Measurements from ENCODE around the gene GFRA4.

Gene GFRA4

DNA sequence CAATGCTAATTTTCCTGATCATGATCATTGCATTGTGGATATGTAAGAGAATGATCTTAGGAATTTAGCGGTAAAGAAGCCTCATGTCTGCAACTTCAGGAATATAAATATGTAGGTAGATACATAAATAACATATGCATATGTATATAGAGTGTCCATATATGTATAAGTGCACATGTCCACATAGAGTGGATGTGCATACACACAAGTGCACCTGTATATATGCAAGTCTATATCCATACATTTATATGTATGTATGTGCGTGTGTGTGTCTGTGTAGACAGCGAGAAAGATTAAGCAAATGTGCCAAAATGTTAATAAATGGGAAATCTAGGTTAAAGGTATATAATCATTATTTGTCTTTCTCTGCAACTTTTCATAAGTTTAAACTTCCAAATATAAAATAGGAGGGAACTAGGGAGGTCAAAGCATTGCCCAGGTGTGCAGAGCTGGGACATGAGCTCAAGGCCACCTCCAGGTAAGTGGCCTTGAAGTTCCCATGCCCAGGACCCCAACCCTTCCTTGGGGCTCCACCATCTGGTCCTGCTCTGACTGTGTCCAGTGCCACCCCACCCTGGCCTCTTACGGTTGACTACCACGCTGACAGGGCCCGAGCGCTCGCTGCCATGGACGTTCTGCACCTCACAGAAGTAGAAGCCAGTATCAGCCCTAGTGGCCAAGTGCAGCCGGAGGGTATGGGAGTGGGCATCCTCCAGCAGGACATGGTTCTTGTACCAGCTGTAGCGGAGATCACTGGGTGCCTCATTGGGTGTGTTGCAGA, 39.6 kb upstream of the GFRA4 start:
- no peaks in the 10 kb centered on the region for H3K4me1 ChIP-seq (ENCODE audit: control insufficient read depth in 1 of 2, insufficient read depth in 2 of 2, low read length in 2 of 2)
- H3K27ac ChIP-seq (ENCODE audit: low read length), result no peak overlapping the region
- no peak overlapping the region for H3K4me3 ChIP-seq (ENCODE audit: low read depth in 1 of 2, low read length in 2 of 2)
- H3K27me3 ChIP-seq (ENCODE audit: low read depth, low read length), result no peaks in the 10 kb centered on the region
- no peaks in the 10 kb centered on the region for H3K9me3 ChIP-seq (ENCODE audit: control insufficient read depth in 1 of 2, low read length in 2 of 2)
- no peaks in the 10 kb centered on the region for H3K36me3 ChIP-seq (ENCODE audit: control insufficient read depth in 1 of 2, insufficient read depth in 2 of 2, low read length in 2 of 2)

- Histone ChIP-seq H3K27me3 (ENCODE audit: low read depth, low read length) (no peaks in the 10 kb centered on the region), H3K9me3 (ENCODE audit: control insufficient read depth in 1 of 2, low read length in 2 of 2) (peaks cover 0 to 3% of the 10 kb centered on the region in 2 donors), H3K36me3 (ENCODE audit: control insufficient read depth in 1 of 2, insufficient read depth in 2 of 2, low read length in 2 of 2) (no peaks in the 10 kb centered on the region), H3K27ac (ENCODE audit: low read length) (no peak overlapping the region), H3K4me3 (ENCODE audit: low read depth in 1 of 2, low read length in 2 of 2) (no peak overlapping the region), H3K4me1 (ENCODE audit: control insufficient read depth in 1 of 2, insufficient read depth in 2 of 2, low read length in 2 of 2) (no peaks in the 10 kb centered on the region)
Observed at GRCh38 chr20:3701061-3701998, 38.1 kb upstream of the GFRA4 start.

GRCh38 chr20:3699037-3699436, 35.8 kb upstream of the GFRA4 start:
- Histone ChIP-seq H3K27ac (ENCODE audit: low read length) (no peak overlapping the region), H3K9me3 (ENCODE audit: control insufficient read depth in 1 of 2, low read length in 2 of 2) (peaks cover 0 to 5% of the 10 kb centered on the region in 2 donors), H3K4me1 (ENCODE audit: control insufficient read depth in 1 of 2, insufficient read depth in 2 of 2, low read length in 2 of 2) (no peaks in the 10 kb centered on the region), H3K36me3 (ENCODE audit: control insufficient read depth in 1 of 2, insufficient read depth in 2 of 2, low read length in 2 of 2) (no peaks in the 10 kb centered on the region), H3K27me3 (ENCODE audit: low read depth, low read length) (no peaks in the 10 kb centered on the region), H3K4me3 (ENCODE audit: low read depth in 1 of 2, low read length in 2 of 2) (no peak overlapping the region)

DNA sequence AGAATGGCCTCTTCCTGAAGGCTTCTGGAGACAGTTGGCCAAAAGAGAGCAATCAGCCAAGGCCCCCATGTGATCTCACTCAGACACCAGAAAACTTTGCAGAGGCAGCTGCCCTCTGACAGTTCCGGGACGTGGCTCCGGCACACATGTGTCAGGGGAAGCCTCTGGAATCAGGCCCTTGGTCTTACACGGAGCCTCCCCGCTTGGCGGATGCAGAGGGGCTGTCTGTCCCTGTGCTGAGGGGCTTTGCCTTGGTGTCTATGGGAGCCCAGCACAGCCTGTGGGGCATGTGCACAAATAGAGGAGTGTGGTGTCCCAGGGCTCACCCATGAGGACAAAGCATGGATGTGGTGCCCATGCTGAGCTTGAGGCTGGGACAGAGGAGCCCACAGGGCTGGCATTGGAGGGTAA, 35.4 kb upstream of the GFRA4 start:
- no peaks in the 10 kb centered on the region for H3K27me3 ChIP-seq (ENCODE audit: low read depth, low read length)
- H3K9me3 ChIP-seq (ENCODE audit: control insufficient read depth in 1 of 2, low read length in 2 of 2), result peaks cover 0 to 5% of the 10 kb centered on the region in 2 donors
- H3K4me1 ChIP-seq (ENCODE audit: control insufficient read depth in 1 of 2, insufficient read depth in 2 of 2, low read length in 2 of 2), result no peaks in the 10 kb centered on the region
- H3K4me3 ChIP-seq (ENCODE audit: low read depth in 1 of 2, low read length in 2 of 2), result no peak overlapping the region
- no peak overlapping the region for H3K27ac ChIP-seq (ENCODE audit: low read length)
- H3K36me3 ChIP-seq (ENCODE audit: control insufficient read depth in 1 of 2, insufficient read depth in 2 of 2, low read length in 2 of 2), result no peaks in the 10 kb centered on the region

GRCh38 chr20:3697588-3698305, 34.5 kb upstream of the GFRA4 start:
- H3K36me3 ChIP-seq (ENCODE audit: control insufficient read depth in 1 of 2, insufficient read depth in 2 of 2, low read length in 2 of 2), result no peaks in the 10 kb centered on the region
- no peak overlapping the region for H3K4me3 ChIP-seq (ENCODE audit: low read depth in 1 of 2, low read length in 2 of 2)
- H3K4me1 ChIP-seq (ENCODE audit: control insufficient read depth in 1 of 2, insufficient read depth in 2 of 2, low read length in 2 of 2), result no peaks in the 10 kb centered on the region
- H3K27me3 ChIP-seq (ENCODE audit: low read depth, low read length), result no peaks in the 10 kb centered on the region
- no peak overlapping the region for H3K27ac ChIP-seq (ENCODE audit: low read length)
- peaks cover 0 to 5% of the 10 kb centered on the region in 2 donors for H3K9me3 ChIP-seq (ENCODE audit: control insufficient read depth in 1 of 2, low read length in 2 of 2)

DNA sequence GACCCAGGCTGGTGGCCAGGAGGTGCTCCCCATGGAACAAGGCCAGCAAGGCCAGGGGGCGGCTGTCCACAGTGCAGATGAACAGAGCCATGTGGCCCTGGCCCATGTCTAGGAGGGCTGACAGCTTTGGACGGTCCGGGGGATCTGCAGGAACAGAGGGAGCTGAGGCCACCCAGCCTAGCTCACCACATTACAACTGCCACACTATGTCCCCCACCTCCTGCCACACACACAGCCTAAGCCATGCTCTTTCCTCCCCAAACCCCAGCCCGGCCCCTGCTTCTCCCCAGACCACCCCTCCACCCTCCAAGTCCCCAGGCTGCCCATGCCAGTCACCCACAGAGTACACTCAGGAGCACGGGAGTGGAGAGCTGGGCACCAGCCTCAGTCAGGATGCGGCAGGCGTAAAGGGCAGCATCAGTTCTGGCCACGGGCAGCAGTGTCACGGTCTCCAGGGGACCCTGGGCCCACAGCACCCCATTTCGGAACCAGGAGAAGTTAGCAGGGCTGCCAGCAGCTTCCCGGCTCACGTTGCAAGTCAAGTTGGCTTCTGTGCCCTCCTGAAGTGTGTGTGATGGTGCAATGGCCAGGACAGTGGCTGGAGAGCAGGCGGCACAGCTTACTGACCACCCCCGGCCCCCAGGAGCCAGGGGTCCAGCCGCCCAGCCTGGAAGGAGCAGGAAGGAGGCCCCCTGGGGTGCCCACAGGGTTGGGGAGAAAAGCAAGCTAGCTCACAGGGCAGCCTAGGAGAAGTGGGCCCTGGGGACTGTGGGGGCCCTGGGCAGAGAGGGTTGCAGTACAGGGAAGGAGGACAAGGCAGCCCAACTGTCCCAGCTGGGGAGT, 33.8 kb upstream of the GFRA4 start:
- Histone ChIP-seq H3K27me3 (ENCODE audit: low read depth, low read length) (no peaks in the 10 kb centered on the region), H3K4me3 (ENCODE audit: low read depth in 1 of 2, low read length in 2 of 2) (no peak overlapping the region), H3K4me1 (ENCODE audit: control insufficient read depth in 1 of 2, insufficient read depth in 2 of 2, low read length in 2 of 2) (no peaks in the 10 kb centered on the region), H3K27ac (ENCODE audit: low read length) (no peak overlapping the region), H3K9me3 (ENCODE audit: control insufficient read depth in 1 of 2, low read length in 2 of 2) (peaks cover 0 to 5% of the 10 kb centered on the region in 2 donors), H3K36me3 (ENCODE audit: control insufficient read depth in 1 of 2, insufficient read depth in 2 of 2, low read length in 2 of 2) (no peaks in the 10 kb centered on the region)

DNA sequence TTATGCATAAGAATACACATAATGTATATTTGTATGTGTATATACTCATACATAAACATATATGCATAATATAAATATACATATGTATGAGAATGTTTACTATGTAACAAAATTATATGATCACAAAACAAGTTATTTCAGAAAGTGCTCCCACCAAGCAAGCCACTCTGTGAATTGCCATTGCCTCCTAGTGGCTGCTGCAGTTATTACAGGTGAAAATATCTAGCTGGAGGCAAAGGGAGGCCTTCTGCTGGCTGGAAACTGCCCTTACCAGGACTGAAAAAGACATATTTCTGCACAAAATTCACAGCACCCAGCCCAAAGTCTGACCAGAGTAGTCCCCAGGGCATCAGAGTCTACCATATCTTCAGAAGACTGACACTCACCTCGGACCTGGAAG, 33.0 kb upstream of the GFRA4 start:
- no peaks in the 10 kb centered on the region for H3K4me1 ChIP-seq (ENCODE audit: control insufficient read depth in 1 of 2, insufficient read depth in 2 of 2, low read length in 2 of 2)
- H3K4me3 ChIP-seq (ENCODE audit: low read depth in 1 of 2, low read length in 2 of 2), result no peak overlapping the region
- no peak overlapping the region for H3K27ac ChIP-seq (ENCODE audit: low read length)
- no peaks in the 10 kb centered on the region for H3K36me3 ChIP-seq (ENCODE audit: control insufficient read depth in 1 of 2, insufficient read depth in 2 of 2, low read length in 2 of 2)
- peaks cover 0 to 5% of the 10 kb centered on the region in 2 donors for H3K9me3 ChIP-seq (ENCODE audit: control insufficient read depth in 1 of 2, low read length in 2 of 2)
- H3K27me3 ChIP-seq (ENCODE audit: low read depth, low read length), result no peaks in the 10 kb centered on the region

DNA sequence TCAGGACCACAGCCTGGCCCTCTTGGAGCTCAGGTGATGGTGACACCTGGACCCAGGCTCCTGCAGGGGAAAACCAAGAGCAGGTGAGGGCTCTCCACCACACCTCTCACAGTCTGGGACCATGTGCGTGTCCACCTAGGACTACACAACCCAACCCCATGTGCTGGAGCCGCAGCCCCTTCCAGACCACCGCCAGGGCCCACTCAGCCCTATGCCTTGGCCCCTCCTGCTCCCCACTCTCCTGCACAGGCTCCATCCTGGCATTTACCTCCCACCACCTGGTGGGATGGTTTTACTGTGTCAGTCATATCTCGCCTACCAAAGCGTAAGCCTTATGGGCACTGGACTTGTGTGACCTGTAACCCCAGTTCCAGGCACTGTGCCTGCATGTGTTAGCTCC, 31.7 kb upstream of the GFRA4 start:
- Histone ChIP-seq H3K9me3 (ENCODE audit: control insufficient read depth in 1 of 2, low read length in 2 of 2) (peaks cover 0 to 5% of the 10 kb centered on the region in 2 donors), H3K4me1 (ENCODE audit: control insufficient read depth in 1 of 2, insufficient read depth in 2 of 2, low read length in 2 of 2) (no peaks in the 10 kb centered on the region), H3K27ac (ENCODE audit: low read length) (no peak overlapping the region), H3K27me3 (ENCODE audit: low read depth, low read length) (no peaks in the 10 kb centered on the region), H3K36me3 (ENCODE audit: control insufficient read depth in 1 of 2, insufficient read depth in 2 of 2, low read length in 2 of 2) (no peaks in the 10 kb centered on the region), H3K4me3 (ENCODE audit: low read depth in 1 of 2, low read length in 2 of 2) (no peak overlapping the region)

GRCh38 chr20:3693376-3693775, 30.2 kb upstream of the GFRA4 start:
- no peak overlapping the region for H3K4me3 ChIP-seq (ENCODE audit: low read depth in 1 of 2, low read length in 2 of 2)
- H3K27me3 ChIP-seq (ENCODE audit: low read depth, low read length), result no peaks in the 10 kb centered on the region
- H3K9me3 ChIP-seq (ENCODE audit: control insufficient read depth in 1 of 2, low read length in 2 of 2), result peaks cover 0 to 5% of the 10 kb centered on the region in 2 donors
- H3K27ac ChIP-seq (ENCODE audit: low read length), result no peak overlapping the region
- H3K36me3 ChIP-seq (ENCODE audit: control insufficient read depth in 1 of 2, insufficient read depth in 2 of 2, low read length in 2 of 2), result no peaks in the 10 kb centered on the region
- H3K4me1 ChIP-seq (ENCODE audit: control insufficient read depth in 1 of 2, insufficient read depth in 2 of 2, low read length in 2 of 2), result no peaks in the 10 kb centered on the region

DNA sequence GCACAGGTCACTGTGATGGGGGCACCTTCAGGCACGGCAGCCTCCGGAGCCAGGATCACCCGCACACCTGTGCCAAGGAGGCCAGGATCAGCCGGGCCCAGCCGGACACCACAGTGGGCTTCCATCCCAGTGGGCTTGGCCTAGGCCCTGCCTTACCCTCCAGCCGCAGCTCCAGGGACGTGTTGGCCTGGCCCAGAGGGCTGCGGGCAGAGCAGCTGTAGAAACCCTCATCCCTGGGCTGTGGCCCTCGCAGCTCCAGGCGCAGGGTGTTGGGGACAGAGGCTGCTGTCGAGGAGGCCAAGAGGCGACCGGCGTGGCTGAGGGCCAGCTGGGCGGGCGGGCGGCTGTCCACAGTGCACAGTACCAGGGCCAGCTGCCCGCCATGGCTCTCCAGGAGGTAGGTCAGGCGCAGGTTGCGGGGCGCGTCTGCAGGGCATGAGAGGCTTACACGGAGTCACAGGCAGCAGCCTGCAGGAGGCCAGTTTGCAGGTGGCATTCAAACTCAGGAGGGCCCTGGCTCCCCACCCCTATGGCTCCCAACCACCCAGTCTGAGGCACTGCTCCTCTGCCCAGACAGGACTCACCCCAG, 29.6 kb upstream of the GFRA4 start:
- no peak overlapping the region for H3K27ac ChIP-seq (ENCODE audit: low read length)
- no peaks in the 10 kb centered on the region for H3K36me3 ChIP-seq (ENCODE audit: control insufficient read depth in 1 of 2, insufficient read depth in 2 of 2, low read length in 2 of 2)
- peaks cover 0 to 1% of the 10 kb centered on the region in 2 donors for H3K4me1 ChIP-seq (ENCODE audit: control insufficient read depth in 1 of 2, insufficient read depth in 2 of 2, low read length in 2 of 2)
- peaks cover 0 to 5% of the 10 kb centered on the region in 2 donors for H3K9me3 ChIP-seq (ENCODE audit: control insufficient read depth in 1 of 2, low read length in 2 of 2)
- H3K27me3 ChIP-seq (ENCODE audit: low read depth, low read length), result no peaks in the 10 kb centered on the region
- no peak overlapping the region for H3K4me3 ChIP-seq (ENCODE audit: low read depth in 1 of 2, low read length in 2 of 2)
